ENCODE measurements around the gene PIN1.

Gene PIN1

GRCh38 chr19:9877780-9878510 lies 42.8 kb downstream of the PIN1 start:
- Histone ChIP-seq H3K36me3 (ENCODE audit: insufficient read depth, low read length) (peaks cover 4% of the 10 kb centered on the region; the same call in 1 of the 2 replicates), H3K4me3 (no peak overlapping the region), H3K9me3 (ENCODE audit: low read depth, low read length) (no peaks in the 10 kb centered on the region), H3K27ac (0 out of 2 replicates have a peak overlapping the region, but pooled peaks have one; percentile 31), H3K9ac (ENCODE audit: insufficient read length) (no peak overlapping the region)
- no peak for DNase-seq (ENCODE audit: low read depth, low spot score)
- no peak for TF ChIP-seq POLR2AphosphoS5 (IDR thresholded peaks at IDR 0.05; ENCODE audit: borderline replicate concordance, low read depth, low read length)
- no peak for TF ChIP-seq FOXP2 (optimal IDR thresholded peaks at IDR 0.05; ENCODE audit: control extremely low read depth, extremely low read length, insufficient read depth)
- no peak for TF ChIP-seq EZH2 (IDR thresholded peaks at IDR 0.05)

DNA sequence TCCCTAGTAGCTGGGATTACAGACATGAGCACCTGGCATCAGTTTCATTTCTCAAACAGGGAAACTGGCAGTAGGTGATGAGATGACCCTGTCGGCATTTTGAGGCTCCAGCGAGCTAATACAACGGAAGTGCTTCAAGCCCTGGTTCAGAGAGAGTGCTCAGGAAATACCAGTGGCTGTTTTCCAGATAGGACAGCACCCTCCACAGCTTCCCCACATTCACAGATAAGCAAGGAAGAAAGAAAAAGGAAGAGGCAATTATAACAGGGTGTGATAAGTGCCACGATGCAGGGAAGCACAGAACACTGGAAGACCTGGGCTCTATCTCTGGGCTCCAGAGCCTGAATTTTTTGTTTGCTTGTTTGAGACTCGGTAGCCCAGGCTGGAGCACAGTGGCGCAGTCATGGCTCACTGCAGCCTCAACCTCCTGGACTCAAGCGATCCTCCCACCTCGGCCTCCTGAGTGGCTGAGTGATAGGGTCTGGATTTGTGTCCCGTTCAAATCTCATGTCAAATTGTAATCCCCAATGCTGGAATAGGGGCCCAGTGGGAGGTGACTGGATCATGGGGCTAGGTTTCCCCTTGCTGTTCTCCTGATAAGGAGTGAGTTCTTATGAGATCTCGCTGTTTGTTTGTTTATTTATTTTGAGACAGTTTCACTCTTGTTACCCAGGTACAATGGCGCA lies 43.5 kb downstream of the PIN1 start:
- DNase-seq (ENCODE audit: low read depth, low spot score): no peak
- TF ChIP-seq POLR2AphosphoS5 (IDR thresholded peaks at IDR 0.05; ENCODE audit: borderline replicate concordance, low read depth, low read length) (no peak), EZH2 (IDR thresholded peaks at IDR 0.05) (no peak), FOXP2 (optimal IDR thresholded peaks at IDR 0.05; ENCODE audit: control extremely low read depth, extremely low read length, insufficient read depth) (no peak)
- Histone ChIP-seq H3K36me3 (ENCODE audit: insufficient read depth, low read length) (peaks cover 4% of the 10 kb centered on the region; the same call in 1 of the 2 replicates), H3K4me3 (no peak overlapping the region), H3K9ac (ENCODE audit: insufficient read length) (no peak overlapping the region), H3K27ac (no peak overlapping the region), H3K9me3 (ENCODE audit: low read depth, low read length) (no peaks in the 10 kb centered on the region)

- Histone ChIP-seq H3K27ac (no peak overlapping the region), H3K9me3 (ENCODE audit: low read depth, low read length) (no peaks in the 10 kb centered on the region), H3K36me3 (ENCODE audit: insufficient read depth, low read length) (peaks cover 4% of the 10 kb centered on the region; the same call in 1 of the 2 replicates), H3K9ac (ENCODE audit: insufficient read length) (no peak overlapping the region), H3K4me3 (no peak overlapping the region)
- TF ChIP-seq EZH2 (IDR thresholded peaks at IDR 0.05): no peak
- no peak for TF ChIP-seq FOXP2 (optimal IDR thresholded peaks at IDR 0.05; ENCODE audit: control extremely low read depth, extremely low read length, insufficient read depth)
- TF ChIP-seq POLR2AphosphoS5 (IDR thresholded peaks at IDR 0.05; ENCODE audit: borderline replicate concordance, low read depth, low read length): no peak
- DNase-seq (ENCODE audit: low read depth, low spot score): no peak
Measured at GRCh38 chr19:9881720-9882119, 46.6 kb downstream of the PIN1 start.

- no peak for DNase-seq (ENCODE audit: low read depth, low spot score)
- TF ChIP-seq FOXP2 (optimal IDR thresholded peaks at IDR 0.05; ENCODE audit: control extremely low read depth, extremely low read length, insufficient read depth): no peak
- no peak for TF ChIP-seq EZH2 (IDR thresholded peaks at IDR 0.05)
- no peak for TF ChIP-seq POLR2AphosphoS5 (IDR thresholded peaks at IDR 0.05; ENCODE audit: borderline replicate concordance, low read depth, low read length)
- no peak overlapping the region for H3K27ac ChIP-seq
- H3K36me3 ChIP-seq (ENCODE audit: insufficient read depth, low read length): peaks cover 4% of the 10 kb centered on the region; the same call in 1 of the 2 replicates
- no peaks in the 10 kb centered on the region for H3K9me3 ChIP-seq (ENCODE audit: low read depth, low read length)
- no peak overlapping the region for H3K9ac ChIP-seq (ENCODE audit: insufficient read length)
- no peak overlapping the region for H3K4me3 ChIP-seq
Measured at GRCh38 chr19:9883231-9883758, 48.2 kb downstream of the PIN1 start.

DNA sequence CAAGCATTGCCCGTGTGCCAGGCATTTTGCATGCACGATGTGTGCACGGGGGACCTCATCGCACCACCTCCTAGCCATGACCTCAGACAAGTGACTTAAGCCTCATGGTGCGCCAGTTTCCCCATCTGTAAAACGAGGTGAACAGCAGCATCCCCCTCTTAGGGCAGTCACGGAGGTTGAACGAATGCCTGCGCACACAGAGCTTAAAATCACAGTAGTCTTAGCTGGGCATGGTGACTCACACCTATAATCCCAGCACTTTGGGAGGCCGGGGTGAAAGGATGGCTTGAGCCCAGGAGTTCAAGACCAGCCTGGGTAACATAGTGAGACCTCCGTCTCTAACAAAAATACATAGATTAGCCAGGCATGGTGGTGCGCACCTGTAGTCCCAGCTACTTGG lies 48.6 kb downstream of the PIN1 start:
- no peak overlapping the region for H3K9ac ChIP-seq (ENCODE audit: insufficient read length)
- TF ChIP-seq POLR2AphosphoS5 (IDR thresholded peaks at IDR 0.05; ENCODE audit: borderline replicate concordance, low read depth, low read length) (no peak), FOXP2 (optimal IDR thresholded peaks at IDR 0.05; ENCODE audit: control extremely low read depth, extremely low read length, insufficient read depth) (no peak), EZH2 (IDR thresholded peaks at IDR 0.05) (no peak)
- DNase-seq (ENCODE audit: low read depth, low spot score): no peak
- H3K9me3 ChIP-seq (ENCODE audit: low read depth, low read length): no peaks in the 10 kb centered on the region
- no peak overlapping the region for H3K4me3 ChIP-seq
- peaks cover 4% of the 10 kb centered on the region; the same call in 1 of the 2 replicates for H3K36me3 ChIP-seq (ENCODE audit: insufficient read depth, low read length)
- H3K27ac ChIP-seq: no peak overlapping the region

DNA sequence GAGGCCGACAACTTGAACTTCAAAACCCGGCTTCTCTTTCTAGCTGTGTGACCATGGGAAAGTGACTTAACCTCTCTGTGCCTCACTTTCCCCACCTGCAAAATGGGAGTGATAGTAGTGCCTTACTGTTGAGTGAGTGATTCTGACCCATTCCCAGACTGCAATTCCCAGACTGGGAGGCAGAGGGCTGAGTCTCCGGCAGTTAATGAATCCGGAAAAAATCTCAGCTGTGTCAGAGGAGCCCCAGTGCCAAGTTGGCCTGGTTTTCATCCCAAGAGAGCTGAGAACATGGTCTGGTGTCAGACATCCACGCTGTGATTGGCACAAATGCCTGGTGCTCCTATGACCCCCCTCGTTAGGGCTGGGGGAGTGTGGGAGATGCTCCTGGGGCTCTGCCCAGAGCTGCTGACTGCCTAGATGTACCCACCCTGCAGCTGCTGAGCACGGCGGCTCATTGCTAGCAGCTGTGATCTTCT lies 50.0 kb downstream of the PIN1 start:
- TF ChIP-seq FOXP2 (optimal IDR thresholded peaks at IDR 0.05; ENCODE audit: control extremely low read depth, extremely low read length, insufficient read depth) (no peak), EZH2 (IDR thresholded peaks at IDR 0.05) (no peak), POLR2AphosphoS5 (IDR thresholded peaks at IDR 0.05; ENCODE audit: borderline replicate concordance, low read depth, low read length) (no peak)
- Histone ChIP-seq H3K36me3 (ENCODE audit: insufficient read depth, low read length) (peaks cover 7% of the 10 kb centered on the region), H3K27ac (no peak overlapping the region), H3K9ac (ENCODE audit: insufficient read length) (no peak overlapping the region), H3K9me3 (ENCODE audit: low read depth, low read length) (no peaks in the 10 kb centered on the region), H3K4me3 (no peak overlapping the region)
- no peak for DNase-seq (ENCODE audit: low read depth, low spot score)

DNA sequence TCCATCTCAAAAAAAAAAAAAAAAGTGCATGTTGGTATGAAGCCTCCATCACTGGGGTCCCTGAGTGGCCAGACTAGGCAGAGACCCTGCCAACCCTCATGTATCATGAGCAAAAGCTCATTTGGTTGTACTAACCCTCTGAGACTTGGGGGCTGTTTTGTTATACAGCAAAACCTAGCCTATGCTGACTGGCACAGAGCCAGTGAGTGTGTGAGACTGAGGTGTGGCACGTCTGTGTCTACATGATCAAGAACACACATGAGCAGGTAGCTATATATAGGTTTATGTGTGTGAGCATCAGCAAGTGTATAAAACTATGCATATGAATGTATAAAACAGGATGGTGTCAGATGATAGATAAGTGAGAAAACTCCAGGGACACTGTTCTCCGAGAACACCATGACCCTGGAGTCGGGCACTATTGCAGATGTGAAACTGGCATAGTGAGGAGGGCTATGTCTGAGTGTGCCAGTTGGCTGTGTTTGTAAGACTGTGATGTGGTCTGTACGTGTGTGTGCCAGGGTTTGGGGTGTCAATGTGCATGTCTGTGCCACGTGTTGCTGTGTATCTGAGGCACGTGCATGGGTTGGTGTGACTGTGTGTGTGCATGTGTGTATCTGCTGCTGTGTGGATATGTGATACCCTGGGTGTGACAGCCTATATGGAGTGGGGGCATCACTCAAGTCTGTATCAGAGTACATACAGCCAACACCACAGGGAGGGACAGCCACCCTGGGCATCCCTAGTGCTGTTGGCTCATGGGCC lies 56.7 kb downstream of the PIN1 start:
- H3K9ac ChIP-seq (ENCODE audit: insufficient read length): no peak overlapping the region
- no peaks in the 10 kb centered on the region for H3K9me3 ChIP-seq (ENCODE audit: low read depth, low read length)
- peaks cover 7% of the 10 kb centered on the region for H3K36me3 ChIP-seq (ENCODE audit: insufficient read depth, low read length)
- DNase-seq (ENCODE audit: low read depth, low spot score): no peak
- no peak overlapping the region for H3K4me3 ChIP-seq
- H3K27ac ChIP-seq: no peak overlapping the region
- TF ChIP-seq FOXP2 (optimal IDR thresholded peaks at IDR 0.05; ENCODE audit: control extremely low read depth, extremely low read length, insufficient read depth) (no peak), POLR2AphosphoS5 (IDR thresholded peaks at IDR 0.05; ENCODE audit: borderline replicate concordance, low read depth, low read length) (no peak), EZH2 (IDR thresholded peaks at IDR 0.05) (no peak)

All from SK-N-MC (cell line).